ENCODE data around the gene FNDC5. TPM values are rescaled to one million over a fixed set of nuclear protein-coding genes. Genes with fewer than 3 reads are reported as not detected.

Gene FNDC5
- total and polyA plus RNA-seq, 2 of the 13 experiments (the other 11 are each of a cell fraction or from before 2014, with no cell fraction given) = 1.4 to 3.1 TPM

- TF ChIP-seq ZNF281 (CRISPR knock-in tag; IDR thresholded peaks at IDR 0.05; ENCODE audit: borderline replicate concordance) (peak; percentile 55; the same call in 1 of the 2 replicates), HOXA9 (CRISPR knock-in tag; IDR thresholded peaks at IDR 0.05; ENCODE audit: borderline replicate concordance) (no peak), ZNF207 (IDR thresholded peaks at IDR 0.05; ENCODE audit: borderline replicate concordance) (no peak), ZNF546 (CRISPR knock-in tag; conservative IDR thresholded peaks at IDR 0.05) (peak; percentile 73; the same call in 1 of the 2 replicates), ZNF687 (CRISPR knock-in tag; IDR thresholded peaks at IDR 0.05) (peak; percentile 87), ZFP82 (CRISPR knock-in tag; IDR thresholded peaks at IDR 0.05; ENCODE audit: borderline replicate concordance) (no peak), ZNF326 (CRISPR knock-in tag; IDR thresholded peaks at IDR 0.05; ENCODE audit: borderline replicate concordance) (no peak), KMT2B (CRISPR knock-in tag; IDR thresholded peaks at IDR 0.05) (peak; percentile 99), ZHX2 (IDR thresholded peaks at IDR 0.05; ENCODE audit: low read depth) (0 out of 2 replicates have a peak, but pooled peaks have one; percentile 54), ZHX2 (CRISPR knock-in tag; IDR thresholded peaks at IDR 0.05; ENCODE audit: borderline replicate concordance) (no peak), ZNF354B (CRISPR knock-in tag; IDR thresholded peaks at IDR 0.05) (0 out of 2 replicates have a peak, but pooled peaks have one; percentile 82), MBD4 (IDR thresholded peaks at IDR 0.05; ENCODE audit: borderline replicate concordance, low read length) (no peak), SPEN (CRISPR knock-in tag; IDR thresholded peaks at IDR 0.05; ENCODE audit: low read depth) (peak; percentile 94), ZZZ3 (CRISPR knock-in tag; IDR thresholded peaks at IDR 0.05; ENCODE audit: borderline replicate concordance) (peak; percentile 92), ZSCAN9 (CRISPR knock-in tag; IDR thresholded peaks at IDR 0.05; ENCODE audit: borderline replicate concordance) (peak; percentile 92), TBX3 (IDR thresholded peaks at IDR 0.05; ENCODE audit: borderline replicate concordance) (peak; percentile 74; the same call in 1 of the 2 replicates), SMC3 (IDR thresholded peaks at IDR 0.05; ENCODE audit: low read length) (no peak)
Observed at GRCh38 chr1:32817159-32817814, 53.4 kb downstream of the FNDC5 start, which contains the start of the genes S100PBP and YARS1 (continued).
